Activated naive CD4-positive, alpha-beta T cell (primary cell): ENCODE measurements around the gene PI4KB.

Experiments
- DNase-seq, 4 experiments: peaks; one replicate each; lab custom pipeline; 2025; lab: John Stamatoyannopoulos, UW

PI4KB gene

GRCh38 chr1:151346082-151346768 lies 19.0 kb upstream of the PI4KB start:
- DNase-seq = no peak

- DNase-seq = no peak
These were observed 17.1 kb upstream of the PI4KB start for GRCh38 chr1:151344291-151344690.

GRCh38 chr1:151343587-151343986 lies 16.4 kb upstream of the PI4KB start:
- DNase-seq = no peak

GRCh38 chr1:151342569-151342968 lies 15.4 kb upstream of the PI4KB start:
- no peak for DNase-seq

GRCh38 chr1:151342021-151342420 lies 14.8 kb upstream of the PI4KB start:
- DNase-seq = no peak

GRCh38 chr1:151340870-151341754 lies 13.9 kb upstream of the PI4KB start:
- DNase-seq = peak in 2 of 4 experiments; percentile 7 to 9

- DNase-seq = no peak
These were observed 9.3 kb upstream of the PI4KB start for GRCh38 chr1:151336556-151336955.

- DNase-seq = no peak
These were observed 7.6 kb upstream of the PI4KB start for GRCh38 chr1:151334822-151335221.

- no peak for DNase-seq
These were observed 873 bp upstream of the PI4KB start for GRCh38 chr1:151327903-151328674.

GRCh38 chr1:151326619-151327222 lies 495 bp downstream of the PI4KB start:
- no peak for DNase-seq

- DNase-seq = no peak
These were observed 1.4 kb downstream of the PI4KB start for GRCh38 chr1:151325646-151326429.

GRCh38 chr1:151325231-151325630 lies 2.0 kb downstream of the PI4KB start:
- no peak for DNase-seq

GRCh38 chr1:151324390-151324930 lies 2.8 kb downstream of the PI4KB start:
- DNase-seq = no peak

GRCh38 chr1:151318975-151319374 lies 8.2 kb downstream of the PI4KB start:
- DNase-seq = no peak

GRCh38 chr1:151315565-151316235 lies 11.5 kb downstream of the PI4KB start:
- no peak for DNase-seq

- no peak for DNase-seq
These were observed 12.9 kb downstream of the PI4KB start for GRCh38 chr1:151314137-151314875.

GRCh38 chr1:151313501-151313900 lies 13.7 kb downstream of the PI4KB start:
- no peak for DNase-seq

- no peak for DNase-seq
These were observed 14.4 kb downstream of the PI4KB start for GRCh38 chr1:151312826-151313225.

- no peak for DNase-seq
These were observed 14.8 kb downstream of the PI4KB start for GRCh38 chr1:151312411-151312810.
